Neural cell (in vitro differentiated cells): ENCODE measurements around the gene DOCK10.

ENCODE experiments used
- EP300 ChIP-seq: fragments of 450-650 bp; conservative IDR thresholded peaks from 2 replicates; pipeline ENCODE4 v1.6.1; 2014; ENCODE audit warnings: antibody characterized with exemption, mild to moderate bottlenecking, moderate library complexity; ENCODE audit not compliant: poor library complexity, severe bottlenecking
- EZH2 ChIP-seq: fragments of 200-600, 300-800 bp; shearing (Covaris generic), sonication (generic); IDR thresholded peaks from 2 replicates; pipeline ENCODE4 v1.6.1; 2014; ENCODE audit warnings: antibody characterized with exemption, low read length, borderline replicate concordance, mild to moderate bottlenecking; ENCODE audit not compliant: insufficient read depth, poor library complexity, severe bottlenecking
- POLR2AphosphoS5 ChIP-seq: IDR thresholded peaks from 2 replicates; pipeline ENCODE4 v1.6.1; 2012
- RAD21 ChIP-seq: fragments of 450-650 bp; conservative IDR thresholded peaks from 2 replicates; pipeline ENCODE4 v1.6.1; 2014; ENCODE audit warnings: antibody characterized with exemption, mild to moderate bottlenecking, moderate library complexity
- TF ChIP-seq, protein P1 (sequence below): fragments of 450-650 bp; IDR thresholded peaks from 2 replicates; pipeline ENCODE4 v1.5.1; 2014; ENCODE audit warnings: antibody characterized with exemption, mild to moderate bottlenecking, moderate library complexity; ENCODE audit not compliant: poor library complexity, severe bottlenecking
- TF ChIP-seq, protein P2 (sequence below): IDR thresholded peaks from 2 replicates; pipeline ENCODE4 v1.6.1; 2012; ENCODE audit warnings: borderline replicate concordance

DNA sequence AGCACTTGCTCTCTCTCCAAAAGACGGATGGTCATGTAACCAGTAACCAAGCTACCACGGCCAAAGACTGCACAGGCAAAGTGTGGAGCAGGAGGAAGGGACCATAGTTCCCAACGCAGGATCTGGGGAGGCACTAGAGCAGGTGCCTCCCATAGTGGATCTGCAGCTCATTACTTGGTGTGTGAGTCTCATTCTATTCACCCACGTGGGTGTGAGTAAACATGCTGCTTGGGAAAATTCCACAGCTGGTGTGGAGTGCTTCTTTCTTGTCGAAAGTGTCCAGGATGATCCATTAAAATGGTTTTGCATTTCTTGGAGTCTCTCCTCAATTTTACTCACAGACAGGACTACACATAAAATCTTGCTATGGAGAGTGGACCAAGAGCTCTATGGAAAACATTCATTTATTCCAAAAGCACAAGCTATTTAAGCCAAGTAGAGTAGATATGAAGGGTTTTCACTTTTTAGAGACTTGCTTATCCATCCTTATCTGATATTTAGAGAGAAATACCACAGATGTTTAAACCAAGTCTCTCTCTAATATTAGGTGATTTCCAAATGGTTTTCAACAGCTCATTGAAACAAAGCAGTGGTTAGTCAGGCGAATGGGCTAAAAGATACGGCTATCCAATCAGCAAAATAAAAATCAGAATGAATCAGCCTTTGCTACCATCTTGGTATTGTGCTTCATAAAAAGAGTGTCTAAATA is 221.8 kb downstream of the DOCK10 start:
- TF ChIP-seq, protein P1, sequence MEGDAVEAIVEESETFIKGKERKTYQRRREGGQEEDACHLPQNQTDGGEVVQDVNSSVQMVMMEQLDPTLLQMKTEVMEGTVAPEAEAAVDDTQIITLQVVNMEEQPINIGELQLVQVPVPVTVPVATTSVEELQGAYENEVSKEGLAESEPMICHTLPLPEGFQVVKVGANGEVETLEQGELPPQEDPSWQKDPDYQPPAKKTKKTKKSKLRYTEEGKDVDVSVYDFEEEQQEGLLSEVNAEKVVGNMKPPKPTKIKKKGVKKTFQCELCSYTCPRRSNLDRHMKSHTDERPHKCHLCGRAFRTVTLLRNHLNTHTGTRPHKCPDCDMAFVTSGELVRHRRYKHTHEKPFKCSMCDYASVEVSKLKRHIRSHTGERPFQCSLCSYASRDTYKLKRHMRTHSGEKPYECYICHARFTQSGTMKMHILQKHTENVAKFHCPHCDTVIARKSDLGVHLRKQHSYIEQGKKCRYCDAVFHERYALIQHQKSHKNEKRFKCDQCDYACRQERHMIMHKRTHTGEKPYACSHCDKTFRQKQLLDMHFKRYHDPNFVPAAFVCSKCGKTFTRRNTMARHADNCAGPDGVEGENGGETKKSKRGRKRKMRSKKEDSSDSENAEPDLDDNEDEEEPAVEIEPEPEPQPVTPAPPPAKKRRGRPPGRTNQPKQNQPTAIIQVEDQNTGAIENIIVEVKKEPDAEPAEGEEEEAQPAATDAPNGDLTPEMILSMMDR: no peak
- TF ChIP-seq EP300: no peak
- TF ChIP-seq, protein P2, sequence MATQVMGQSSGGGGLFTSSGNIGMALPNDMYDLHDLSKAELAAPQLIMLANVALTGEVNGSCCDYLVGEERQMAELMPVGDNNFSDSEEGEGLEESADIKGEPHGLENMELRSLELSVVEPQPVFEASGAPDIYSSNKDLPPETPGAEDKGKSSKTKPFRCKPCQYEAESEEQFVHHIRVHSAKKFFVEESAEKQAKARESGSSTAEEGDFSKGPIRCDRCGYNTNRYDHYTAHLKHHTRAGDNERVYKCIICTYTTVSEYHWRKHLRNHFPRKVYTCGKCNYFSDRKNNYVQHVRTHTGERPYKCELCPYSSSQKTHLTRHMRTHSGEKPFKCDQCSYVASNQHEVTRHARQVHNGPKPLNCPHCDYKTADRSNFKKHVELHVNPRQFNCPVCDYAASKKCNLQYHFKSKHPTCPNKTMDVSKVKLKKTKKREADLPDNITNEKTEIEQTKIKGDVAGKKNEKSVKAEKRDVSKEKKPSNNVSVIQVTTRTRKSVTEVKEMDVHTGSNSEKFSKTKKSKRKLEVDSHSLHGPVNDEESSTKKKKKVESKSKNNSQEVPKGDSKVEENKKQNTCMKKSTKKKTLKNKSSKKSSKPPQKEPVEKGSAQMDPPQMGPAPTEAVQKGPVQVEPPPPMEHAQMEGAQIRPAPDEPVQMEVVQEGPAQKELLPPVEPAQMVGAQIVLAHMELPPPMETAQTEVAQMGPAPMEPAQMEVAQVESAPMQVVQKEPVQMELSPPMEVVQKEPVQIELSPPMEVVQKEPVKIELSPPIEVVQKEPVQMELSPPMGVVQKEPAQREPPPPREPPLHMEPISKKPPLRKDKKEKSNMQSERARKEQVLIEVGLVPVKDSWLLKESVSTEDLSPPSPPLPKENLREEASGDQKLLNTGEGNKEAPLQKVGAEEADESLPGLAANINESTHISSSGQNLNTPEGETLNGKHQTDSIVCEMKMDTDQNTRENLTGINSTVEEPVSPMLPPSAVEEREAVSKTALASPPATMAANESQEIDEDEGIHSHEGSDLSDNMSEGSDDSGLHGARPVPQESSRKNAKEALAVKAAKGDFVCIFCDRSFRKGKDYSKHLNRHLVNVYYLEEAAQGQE: no peak
- TF ChIP-seq POLR2AphosphoS5: no peak
- TF ChIP-seq EZH2: no peak
- TF ChIP-seq RAD21: no peak
